ENCODE measurements around the gene CLASP2. TPM values are rescaled to one million over a fixed set of nuclear protein-coding genes. Genes with fewer than 3 reads are reported as not detected.

Gene CLASP2
- polyA plus RNA-seq, 1 donor (not counting 4 experiments of a cell fraction or from before 2014, with no cell fraction given), result 49.5 TPM

DNA sequence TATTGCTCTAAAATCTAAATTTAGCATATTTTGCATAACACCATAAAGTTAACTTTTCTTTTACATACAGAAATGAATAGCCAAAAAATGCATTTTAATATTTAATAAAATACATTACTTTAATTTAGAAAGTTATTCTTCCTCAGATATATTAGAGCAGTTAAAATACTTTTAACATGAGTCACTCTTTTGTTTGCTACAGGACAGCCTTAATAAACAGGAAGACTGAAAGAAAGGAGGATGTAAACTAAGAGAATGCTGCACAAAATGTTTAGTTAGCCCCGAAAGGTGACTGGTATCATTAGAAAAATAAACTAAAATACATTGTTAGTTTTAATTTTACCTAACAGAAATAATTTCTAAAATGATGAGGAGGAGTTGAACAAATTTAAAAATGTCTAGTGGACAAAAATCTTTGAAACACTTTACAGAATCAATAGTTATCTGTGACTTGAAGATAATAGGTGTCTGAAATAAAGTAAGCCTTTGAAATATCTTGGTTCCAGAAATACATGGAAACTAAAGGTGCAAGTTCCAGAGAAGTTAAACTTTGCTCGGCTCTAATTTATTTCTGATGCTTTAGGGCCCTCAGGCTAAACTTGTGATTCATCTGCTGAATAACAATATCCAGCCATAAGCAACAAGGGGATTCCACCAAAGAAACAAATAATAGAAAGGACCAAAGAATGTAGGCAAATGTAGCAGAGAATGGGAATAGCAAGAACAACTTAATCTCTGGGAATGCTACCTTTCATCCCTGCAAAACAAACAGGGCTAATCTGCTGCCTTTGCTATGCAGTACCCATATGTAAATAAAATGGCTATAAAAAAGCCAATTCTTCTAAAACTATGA is 139.5 kb downstream of the CLASP2 start:
- no peaks in the 10 kb centered on the region for H3K79me2 ChIP-seq (ENCODE audit: control insufficient read depth, insufficient read depth, low read length)
- H3K4me2 ChIP-seq (ENCODE audit: control insufficient read depth, extremely low read depth, insufficient read depth, low read depth, low read length), result peak overlapping the region; percentile 60
- peaks cover 5 to 6% of the 10 kb centered on the region in 2 experiments for H3K36me3 ChIP-seq (ENCODE audit: control insufficient read depth in 2 of 2, extremely low read depth in 1 of 2, insufficient read depth in 2 of 2, low read length in 2 of 2)
- peak overlapping the region in 1 of 3 experiments; percentile 33 for H3K4me3 ChIP-seq (ENCODE audit: control insufficient read depth in 2 of 3, extremely low read depth in 1 of 3, insufficient read depth in 2 of 3, low read depth in 1 of 3, low read length in 3 of 3)
- H3K4me1 ChIP-seq (ENCODE audit: control insufficient read depth, extremely low read depth, insufficient read depth, low read length), result peaks cover 16% of the 10 kb centered on the region
- H3K27ac ChIP-seq (ENCODE audit: control insufficient read depth, insufficient read depth, low read length), result peak overlapping the region; percentile 37
- DNase-seq (ENCODE audit: low read depth, low spot score) (peak; percentile 21), FAIRE-seq (peak; percentile 79)
- H3K9ac ChIP-seq (ENCODE audit: control insufficient read depth, extremely low read depth, insufficient read depth, low read length), result peak overlapping the region; percentile 6
- dilution Hi-C loops (cut with MboI; ENCODE audit: extremely low pct_ligation_motif_present, low sequenced_read_pairs), result no loop called here
- TF ChIP-seq EZH2 (IDR thresholded peaks at IDR 0.05; ENCODE audit: low read length), result no peak
- no peak for TF ChIP-seq CTCF (optimal IDR thresholded peaks at IDR 0.05 in 1 of 3, IDR thresholded peaks at IDR 0.05 in 1 of 3, conservative IDR thresholded peaks at IDR 0.05 in 1 of 3; ENCODE audit: extremely low read depth in 1 of 3, insufficient read depth in 2 of 3, low read length in 3 of 3)
- H3K27me3 ChIP-seq (ENCODE audit: control insufficient read depth, extremely low read depth, insufficient read depth, low read length), result no peaks in the 10 kb centered on the region
- H2AFZ ChIP-seq (ENCODE audit: control insufficient read depth, low read length), result no peak overlapping the region
- H4K20me1 ChIP-seq (ENCODE audit: control insufficient read depth, extremely low read depth, insufficient read depth, low read length), result no peaks in the 10 kb centered on the region
- H3K9me3 ChIP-seq (ENCODE audit: control insufficient read depth, low read depth, low read length), result no peaks in the 10 kb centered on the region
- no peaks in the 10 kb centered on the region for H3K9me1 ChIP-seq (ENCODE audit: control insufficient read depth, extremely low read depth, insufficient read depth, low read length)

GRCh38 chr3:33577588-33577987 is 140.5 kb downstream of the CLASP2 start:
- Histone ChIP-seq H3K27ac (ENCODE audit: control insufficient read depth, insufficient read depth, low read length) (no peak overlapping the region), H4K20me1 (ENCODE audit: control insufficient read depth, extremely low read depth, insufficient read depth, low read length) (no peaks in the 10 kb centered on the region), H3K27me3 (ENCODE audit: control insufficient read depth, extremely low read depth, insufficient read depth, low read length) (no peaks in the 10 kb centered on the region), H3K4me1 (ENCODE audit: control insufficient read depth, extremely low read depth, insufficient read depth, low read length) (peaks cover 16% of the 10 kb centered on the region), H3K4me2 (ENCODE audit: control insufficient read depth, extremely low read depth, insufficient read depth, low read depth, low read length) (no peak overlapping the region), H3K9ac (ENCODE audit: control insufficient read depth, extremely low read depth, insufficient read depth, low read length) (no peak overlapping the region), H3K4me3 (ENCODE audit: control insufficient read depth in 2 of 3, extremely low read depth in 1 of 3, insufficient read depth in 2 of 3, low read depth in 1 of 3, low read length in 3 of 3) (no peak overlapping the region), H2AFZ (ENCODE audit: control insufficient read depth, low read length) (no peak overlapping the region), H3K9me3 (ENCODE audit: control insufficient read depth, low read depth, low read length) (no peaks in the 10 kb centered on the region), H3K36me3 (ENCODE audit: control insufficient read depth in 2 of 2, extremely low read depth in 1 of 2, insufficient read depth in 2 of 2, low read length in 2 of 2) (peaks cover 5 to 6% of the 10 kb centered on the region in 2 experiments), H3K79me2 (ENCODE audit: control insufficient read depth, insufficient read depth, low read length) (no peaks in the 10 kb centered on the region), H3K9me1 (ENCODE audit: control insufficient read depth, extremely low read depth, insufficient read depth, low read length) (no peaks in the 10 kb centered on the region)
- DNase-seq (ENCODE audit: low read depth, low spot score) (no peak), FAIRE-seq (peak; percentile 41)
- dilution Hi-C loops (cut with MboI; ENCODE audit: extremely low pct_ligation_motif_present, low sequenced_read_pairs), result no loop called here
- TF ChIP-seq CTCF (optimal IDR thresholded peaks at IDR 0.05 in 1 of 3, IDR thresholded peaks at IDR 0.05 in 1 of 3, conservative IDR thresholded peaks at IDR 0.05 in 1 of 3; ENCODE audit: extremely low read depth in 1 of 3, insufficient read depth in 2 of 3, low read length in 3 of 3) (no peak), EZH2 (IDR thresholded peaks at IDR 0.05; ENCODE audit: low read length) (no peak)

Data from keratinocyte (primary cell).